HFF-Myc (cell line): ENCODE measurements around the gene CCL7.

Experiments
- DNase-seq: peaks from one replicate; pipeline ENCODE4 v3.0.0-alpha.2; 2011; ENCODE audit warnings: low read depth; ENCODE audit errors: extremely low read depth
- H3K4me3 ChIP-seq: replicated peaks from 2 replicates; pipeline ENCODE4 v1.5.1; 2011; ENCODE audit warnings: low read depth, mild to moderate bottlenecking, control low read depth, low read length
- CTCF ChIP-seq: IDR thresholded peaks from 2 replicates; pipeline ENCODE4 v1.5.1; 2012; ENCODE audit warnings: mild to moderate bottlenecking, low read depth, low read length, control low read depth; ENCODE audit errors: missing control alignments

Gene CCL7

GRCh38 chr17:34276826-34277225, 6.8 kb downstream of the CCL7 start:
- H3K4me3 ChIP-seq = no peak overlapping the region
- TF ChIP-seq CTCF = no peak
- DNase-seq = no peak

- H3K4me3 ChIP-seq = no peak overlapping the region
- DNase-seq = no peak
- no peak for TF ChIP-seq CTCF
These were observed 13.6 kb downstream of the CCL7 start for GRCh38 chr17:34283571-34283970.

- no peak for TF ChIP-seq CTCF
- H3K4me3 ChIP-seq = no peak within 1 kb of the TSS
- DNase-seq = no peak
These were observed 15.3 kb downstream of the CCL7 start, which contains the start of gene CCL11 for GRCh38 chr17:34285286-34285792. TSS of gene CCL11 (plus strand) at chr17:34285742. CDS start at chr17:34285809, 67 bp downstream.

- DNase-seq = no peak
- no peak for TF ChIP-seq CTCF
These were observed 17.9 kb downstream of the CCL7 start for GRCh38 chr17:34287875-34288274.

GRCh38 chr17:34290586-34290985, 20.6 kb downstream of the CCL7 start:
- H3K4me3 ChIP-seq = no peak overlapping the region
- no peak for DNase-seq
- no peak for TF ChIP-seq CTCF

More at GRCh38 chr17:34287875-34288274, 17.9 kb downstream of the CCL7 start:
- no peak overlapping the region for H3K4me3 ChIP-seq

- no peak for DNase-seq
- TF ChIP-seq CTCF = no peak
- H3K4me3 ChIP-seq = no peak overlapping the region
These were observed 21.8 kb downstream of the CCL7 start for GRCh38 chr17:34291721-34292348.

GRCh38 chr17:34299027-34299426, 29.0 kb downstream of the CCL7 start:
- no peak for TF ChIP-seq CTCF
- no peak overlapping the region for H3K4me3 ChIP-seq
- no peak for DNase-seq
